Inferior parietal cortex (tissue), 1 donor: ENCODE results near the gene HSD17B8.

ENCODE experiments used
- DNase-seq: peaks from one replicate; pipeline ENCODE4 v3.0.0-alpha.2; 2016; ENCODE audit errors: extremely low spot score

Gene HSD17B8

GRCh38 chr6:33241968-33242367 lies 37.5 kb downstream of the HSD17B8 start:
- DNase-seq = no peak

DNA sequence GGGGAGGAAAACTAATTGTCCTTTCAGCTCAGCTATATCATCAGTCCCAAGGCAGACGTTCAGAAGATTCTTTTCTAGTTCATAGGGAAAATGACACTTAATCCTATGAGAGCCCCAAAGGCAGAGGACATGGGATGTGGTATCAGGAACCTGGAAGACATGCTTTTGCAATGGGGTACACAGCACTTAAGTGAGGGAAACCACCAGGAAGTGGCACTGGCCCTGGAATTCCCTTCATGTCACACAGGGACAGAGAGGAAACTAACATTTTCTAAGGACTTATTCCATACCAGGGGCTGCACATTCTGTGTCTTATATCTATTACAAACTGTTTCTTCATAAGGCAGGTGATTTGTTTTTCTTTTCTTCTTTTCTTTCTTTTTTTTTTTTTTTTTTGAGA lies 39.0 kb downstream of the HSD17B8 start:
- DNase-seq = no peak

GRCh38 chr6:33247977-33248642 lies 43.7 kb downstream of the HSD17B8 start:
- peak; percentile 95 for DNase-seq

DNA sequence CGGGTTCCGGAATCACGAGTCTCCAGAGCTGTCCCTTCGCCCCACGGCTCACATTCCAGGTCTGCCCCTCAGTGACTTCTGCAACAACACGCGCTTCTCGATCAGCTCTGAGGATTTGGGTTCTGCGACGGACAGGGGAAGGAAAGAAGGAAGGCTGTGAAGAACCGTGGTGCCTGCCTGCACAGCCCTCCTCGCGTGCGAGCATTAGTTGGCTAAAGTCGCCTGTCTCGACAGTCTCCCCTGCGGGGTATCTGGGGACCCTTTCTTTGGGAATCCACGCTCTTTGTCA lies 44.1 kb downstream of the HSD17B8 start:
- no peak for DNase-seq

GRCh38 chr6:33248932-33249731 lies 44.7 kb downstream of the HSD17B8 start:
- peak; percentile 98 for DNase-seq

DNA sequence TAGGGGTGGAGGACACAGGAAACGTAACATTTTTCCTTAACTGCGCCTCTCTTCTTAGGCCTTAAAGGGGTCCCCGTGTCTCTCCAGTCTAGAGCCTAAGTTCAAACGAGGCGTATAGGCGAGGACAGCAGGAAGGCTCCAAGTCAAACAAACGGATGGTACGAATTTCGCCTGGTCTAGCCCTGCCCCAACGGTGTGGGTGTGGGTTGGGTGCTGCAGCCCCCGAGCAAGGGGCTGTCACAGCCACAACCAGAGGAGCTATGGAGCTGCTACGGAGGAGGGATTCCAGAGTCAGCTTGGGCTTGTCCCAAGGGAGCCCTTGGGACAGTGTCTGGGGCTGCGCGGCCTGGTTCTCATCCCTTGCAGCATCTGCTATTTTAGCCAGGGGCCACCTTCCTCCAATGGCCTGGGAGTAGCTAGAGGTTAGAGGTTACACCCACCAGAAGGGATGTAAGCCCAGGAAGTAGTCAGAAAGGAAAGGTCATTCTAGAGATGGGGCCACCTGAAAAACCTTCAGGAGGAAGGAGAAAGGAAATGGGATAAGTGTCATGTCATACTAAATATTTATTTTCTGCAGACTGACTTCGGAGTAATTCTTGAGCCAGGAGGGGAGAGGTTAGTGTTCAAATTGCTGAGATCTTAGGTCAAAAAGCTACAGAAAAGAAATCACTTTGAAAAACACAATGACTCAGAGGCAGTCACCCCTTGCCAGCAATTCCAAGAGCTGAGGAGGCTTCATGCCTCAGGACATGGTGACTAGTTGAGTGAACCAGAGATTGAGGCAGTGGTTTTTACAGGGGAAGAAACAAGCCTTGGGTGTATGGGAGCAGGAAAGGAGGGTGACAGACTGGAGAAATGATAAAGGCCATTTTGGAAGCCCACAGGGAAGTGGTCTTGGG lies 45.5 kb downstream of the HSD17B8 start:
- no peak for DNase-seq

DNA sequence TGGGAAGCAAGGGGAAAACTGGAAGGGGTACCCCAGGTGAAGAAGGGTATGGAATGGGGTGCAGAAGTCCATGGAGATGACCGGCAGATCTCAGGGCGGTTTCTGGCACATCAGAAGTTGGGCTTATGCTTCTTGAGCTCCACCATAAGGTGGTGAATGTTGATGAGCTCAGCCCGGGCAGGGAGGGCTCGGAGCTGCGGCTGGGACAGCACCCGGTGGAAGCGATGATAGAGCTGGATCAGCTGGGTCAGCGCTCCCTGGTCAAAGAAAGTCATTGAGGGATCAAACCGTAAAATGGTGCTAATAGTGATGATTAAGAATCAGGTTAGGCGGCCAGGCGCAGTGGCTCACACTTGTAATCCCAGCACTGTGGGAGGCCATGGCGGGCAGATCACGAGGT lies 46.3 kb downstream of the HSD17B8 start:
- DNase-seq = no peak

DNA sequence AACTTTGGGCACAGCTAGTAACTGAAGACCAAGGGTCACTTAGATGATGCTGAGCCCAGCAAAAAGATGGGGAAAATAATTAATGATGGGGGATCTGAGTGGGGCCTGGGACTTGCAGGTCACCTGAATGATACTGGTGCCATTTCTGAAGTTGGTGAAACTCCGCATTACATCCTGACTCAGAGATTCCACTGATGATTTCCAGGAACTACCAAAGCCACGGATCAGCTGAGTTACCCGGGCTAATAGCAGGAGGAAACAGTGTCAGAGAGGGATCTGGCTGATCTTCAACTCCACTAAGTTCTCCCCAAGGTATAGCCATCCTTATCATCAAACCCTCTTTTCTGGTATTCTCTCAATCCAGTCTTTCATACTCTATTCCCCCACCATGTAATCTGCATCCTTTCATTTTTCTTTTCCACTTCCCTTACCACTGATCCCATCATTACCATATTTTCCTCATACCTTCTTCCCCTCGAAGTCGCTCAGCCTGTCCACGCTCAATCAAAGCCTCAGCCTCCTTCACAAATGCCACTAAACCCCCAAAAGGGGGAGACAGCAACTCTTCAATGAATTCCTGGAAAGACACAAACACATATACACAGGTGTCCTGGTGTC lies 47.0 kb downstream of the HSD17B8 start:
- DNase-seq = no peak

- DNase-seq = no peak
These were observed 48.3 kb downstream of the HSD17B8 start for GRCh38 chr6:33252759-33253158.

GRCh38 chr6:33254591-33254990 lies 50.1 kb downstream of the HSD17B8 start:
- no peak for DNase-seq
